ENCODE data around the gene CHODL.

The CHODL gene

GRCh38 chr21:18294100-18294499 lies 49.5 kb downstream of the CHODL start:
- no peak for DNase-seq

GRCh38 chr21:18298228-18298627 lies 53.6 kb downstream of the CHODL start:
- no peak for DNase-seq

Data from GOT3 (cell line).